AG04450 (cell line): ENCODE results near the gene ACTL9. TPM values are rescaled to one million over a fixed set of nuclear protein-coding genes. Genes with fewer than 3 reads are reported as not detected.
"Not testable (repeated sequence)": the region's sequence is repeated elsewhere in the genome, so short reads cannot be mapped to it uniquely, and the experiment has no call there.

ENCODE experiments used
- CTCF ChIA-PET: fragments of 300-600, 350-600 bp; formaldehyde crosslinking; extraction: SDS; loops from one replicate; lab custom pipeline; 2022; ENCODE audit warnings: antibody characterized with exemption, inconsistent platforms; lab: Charles Lee
- POLR2A ChIA-PET: fragments of 350-600 bp; formaldehyde crosslinking; extraction: SDS; loops from one replicate; lab custom pipeline; 2021; ENCODE audit warnings: antibody characterized with exemption, inconsistent platforms; lab: Yijun Ruan, JAX
- DNase-seq: peaks from one replicate; pipeline ENCODE4 v3.0.0-alpha.2; 2011; ENCODE audit warnings: low read depth, low spot score
- H3K27ac ChIP-seq: one replicate; pipeline ENCODE4 v1.5.1; 2012; ENCODE audit warnings: low read depth, low read length, control low read depth
- H3K27me3 ChIP-seq: one replicate; pipeline ENCODE4 v1.6.0; 2012; ENCODE audit warnings: low read length; ENCODE audit not compliant: control insufficient read depth, insufficient read depth
- H3K4me3 ChIP-seq: 2 replicates; pipeline ENCODE4 v1.5.1; 2011; ENCODE audit warnings: mild to moderate bottlenecking, low read depth, low read length, control low read depth
- H3K9me3 ChIP-seq: 2 replicates; pipeline ENCODE4 v1.5.1; 2012; ENCODE audit warnings: low read length; ENCODE audit not compliant: control insufficient read depth, insufficient read depth
- polyA plus RNA-seq: library from polyadenylated mRNA; depleted of rRNA; stranded (reverse); fragments of >200 nt; gene quantifications from 2 replicates; pipeline ENCODE4 v1.2.3, GENCODE V29; 2011
- TF ChIP-seq, protein P1 (sequence below): IDR thresholded peaks from 2 replicates; pipeline ENCODE4 v1.5.1; 2011; ENCODE audit warnings: low read depth, low read length, control low read depth, inconsistent platforms

ACTL9 gene
- polyA plus RNA-seq, 1 experiment: not detected

DNA sequence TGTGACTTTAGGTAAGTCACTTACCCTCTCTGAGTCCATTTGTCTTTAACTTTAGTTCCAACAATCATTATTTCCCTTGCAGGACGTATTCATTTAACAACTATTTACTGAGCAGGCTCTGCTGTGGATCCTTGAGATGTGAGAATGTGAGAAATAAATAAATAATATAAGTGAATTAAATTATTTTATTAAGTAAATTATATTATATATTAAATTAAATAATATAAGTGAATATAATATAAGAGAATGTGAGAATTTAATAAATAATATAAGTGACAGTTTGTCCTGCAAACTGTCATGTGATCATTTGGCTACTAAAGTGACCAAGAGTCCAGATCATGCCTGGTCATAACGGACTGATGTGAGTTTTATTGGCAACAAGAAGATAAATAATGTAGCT lies 23.4 kb upstream of the ACTL9 start:
- Histone ChIP-seq H3K4me3 (no peak overlapping the region), H3K27me3 (no peaks in the 10 kb centered on the region), H3K27ac (no peak overlapping the region), H3K9me3 (peaks cover 43% of the 10 kb centered on the region)
- TF ChIP-seq, protein P1, sequence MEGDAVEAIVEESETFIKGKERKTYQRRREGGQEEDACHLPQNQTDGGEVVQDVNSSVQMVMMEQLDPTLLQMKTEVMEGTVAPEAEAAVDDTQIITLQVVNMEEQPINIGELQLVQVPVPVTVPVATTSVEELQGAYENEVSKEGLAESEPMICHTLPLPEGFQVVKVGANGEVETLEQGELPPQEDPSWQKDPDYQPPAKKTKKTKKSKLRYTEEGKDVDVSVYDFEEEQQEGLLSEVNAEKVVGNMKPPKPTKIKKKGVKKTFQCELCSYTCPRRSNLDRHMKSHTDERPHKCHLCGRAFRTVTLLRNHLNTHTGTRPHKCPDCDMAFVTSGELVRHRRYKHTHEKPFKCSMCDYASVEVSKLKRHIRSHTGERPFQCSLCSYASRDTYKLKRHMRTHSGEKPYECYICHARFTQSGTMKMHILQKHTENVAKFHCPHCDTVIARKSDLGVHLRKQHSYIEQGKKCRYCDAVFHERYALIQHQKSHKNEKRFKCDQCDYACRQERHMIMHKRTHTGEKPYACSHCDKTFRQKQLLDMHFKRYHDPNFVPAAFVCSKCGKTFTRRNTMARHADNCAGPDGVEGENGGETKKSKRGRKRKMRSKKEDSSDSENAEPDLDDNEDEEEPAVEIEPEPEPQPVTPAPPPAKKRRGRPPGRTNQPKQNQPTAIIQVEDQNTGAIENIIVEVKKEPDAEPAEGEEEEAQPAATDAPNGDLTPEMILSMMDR: no peak
- ChIA-PET POLR2A (no interaction called here), CTCF (no interaction called here)
- DNase-seq: no peak

GRCh38 chr19:8721334-8721733 lies 22.7 kb upstream of the ACTL9 start, which contains the start of gene OR2Z1:
TSS of gene OR2Z1 (plus strand) at chr19:8721634. CDS start at chr19:8731029, 9,395 bp downstream.
- DNase-seq: no peak
- TF ChIP-seq, protein P1: no peak
- Histone ChIP-seq H3K4me3 (no peak within 1 kb of the TSS), H3K9me3 (peaks cover 36% of the 10 kb centered on the region), H3K27me3 (no peaks in the 10 kb centered on the region), H3K27ac (no peak within 1 kb of the TSS)
- CTCF ChIA-PET: no interaction called here
- POLR2A ChIA-PET: no interaction called here

DNA sequence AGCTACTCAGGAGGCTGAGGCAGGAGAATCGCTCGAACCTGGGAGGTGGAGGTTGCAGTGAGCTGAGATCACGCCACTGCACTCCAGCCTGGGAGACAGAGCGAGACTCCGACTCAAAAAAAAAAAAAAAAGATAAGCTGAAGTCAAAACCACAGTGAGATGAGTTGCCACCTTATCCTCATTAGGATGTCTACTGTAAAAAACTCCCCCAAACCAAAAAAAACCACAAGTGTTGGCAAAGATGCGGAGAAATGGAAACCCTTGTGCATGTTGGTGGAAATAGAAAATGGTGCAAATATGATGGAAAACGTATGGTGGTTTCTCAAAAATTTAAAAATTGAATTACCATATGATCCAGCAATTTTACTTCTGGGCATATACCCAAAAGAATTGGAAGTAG lies 11.7 kb upstream of the ACTL9 start:
- DNase-seq, POLR2A ChIA-PET, H3K27ac ChIP-seq, H3K27me3 ChIP-seq, CTCF ChIA-PET, H3K4me3 ChIP-seq: not testable (repeated sequence)
- peaks cover 17% of the 10 kb centered on the region for H3K9me3 ChIP-seq

- H3K27ac ChIP-seq: no peak overlapping the region
- H3K4me3 ChIP-seq: no peak overlapping the region
- peaks cover 11% of the 10 kb centered on the region; the same call in 1 of the 2 replicates for H3K9me3 ChIP-seq
- no peaks in the 10 kb centered on the region for H3K27me3 ChIP-seq
- DNase-seq: no peak
- POLR2A ChIA-PET: no interaction called here
- TF ChIP-seq, protein P1: no peak
- CTCF ChIA-PET: no interaction called here
Measured at GRCh38 chr19:8705742-8706141, 7.1 kb upstream of the ACTL9 start.

DNA sequence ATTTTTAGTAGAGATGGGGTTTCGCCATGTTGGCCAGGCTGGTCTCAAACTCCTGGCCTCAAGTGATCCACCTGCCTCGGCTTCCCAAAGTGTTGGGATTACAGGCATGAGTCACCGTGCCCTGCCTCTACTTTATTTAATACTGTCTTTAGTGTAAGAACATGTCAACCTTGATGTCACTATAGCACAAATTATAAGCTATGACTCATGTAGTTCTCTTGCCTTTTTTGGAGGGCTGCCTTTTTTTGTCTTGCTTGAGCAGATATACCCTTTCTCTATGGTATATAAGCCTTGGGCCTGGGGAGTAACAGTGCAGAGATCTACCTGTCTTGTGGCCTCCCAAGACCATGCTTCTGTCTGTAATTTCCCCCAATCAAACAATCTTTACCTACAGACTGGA lies 6.7 kb upstream of the ACTL9 start:
- DNase-seq, H3K27me3 ChIP-seq, POLR2A ChIA-PET, H3K27ac ChIP-seq, H3K4me3 ChIP-seq, CTCF ChIA-PET: not testable (repeated sequence)
- H3K9me3 ChIP-seq: peaks cover 11% of the 10 kb centered on the region; the same call in 1 of the 2 replicates

DNA sequence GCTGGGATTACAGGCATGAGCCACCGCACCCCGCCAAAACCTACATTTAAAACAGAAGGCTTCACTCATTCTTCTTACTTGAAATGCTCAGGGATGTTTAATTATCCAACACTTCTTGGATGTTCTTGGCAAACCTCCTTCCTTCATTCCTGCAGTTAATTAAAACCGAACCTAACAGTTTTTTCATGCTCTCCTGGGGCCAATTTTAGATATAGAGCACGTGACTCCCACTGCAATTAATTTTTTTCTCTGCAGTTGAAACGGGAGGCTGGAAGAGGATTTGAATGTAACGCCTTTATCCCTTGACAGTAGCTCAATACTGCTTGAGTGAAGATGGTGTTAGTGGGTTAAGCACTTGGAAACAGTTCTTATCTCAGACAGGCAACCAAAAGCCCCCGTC lies 4.6 kb upstream of the ACTL9 start:
- Histone ChIP-seq H3K9me3 (peaks cover 17% of the 10 kb centered on the region), H3K27me3 (no peaks in the 10 kb centered on the region), H3K27ac (no peak overlapping the region), H3K4me3 (no peak overlapping the region)
- TF ChIP-seq, protein P1: no peak
- ChIA-PET CTCF (no interaction called here), POLR2A (no interaction called here)
- DNase-seq: no peak
